K562 (cell line): ENCODE data around the gene ERC2.

Experiments
- FOXK2 ChIP-seq, 2 experiments: fragments of 450-650 bp; IDR thresholded peaks in 1 of 2; conservative IDR thresholded peaks in 1 of 2; 2 replicates each; pipeline ENCODE4 v1.6.1; 2016; ENCODE audit warnings: low read depth in 2 of 2, mild to moderate bottlenecking in 1 of 2
- KAT8 ChIP-seq: fragments of 450-650 bp; IDR thresholded peaks from 2 replicates; pipeline ENCODE4 v1.6.1; 2016; ENCODE audit warnings: low read depth, mild to moderate bottlenecking
- POLR2H ChIP-seq: IDR thresholded peaks from 2 replicates; pipeline ENCODE4 v1.6.1; 2016; ENCODE audit warnings: missing genetic modification characterization, low read depth, mild to moderate bottlenecking, control low read depth, missing compliant biosample characterization, moderate library complexity
- UBTF ChIP-seq, 2 experiments: IDR thresholded peaks; 2 replicates each; pipeline ENCODE4 v1.6.1; 2012; ENCODE audit warnings: improper control_type of control experiment in 2 of 2, low read depth in 2 of 2, low read length in 2 of 2, borderline replicate concordance in 1 of 2
- ZBTB26 ChIP-seq: fragments of 450-650 bp; formaldehyde crosslinking; IDR thresholded peaks from 2 replicates; pipeline ENCODE4 v1.4.0; 2022; ENCODE audit warnings: missing genetic modification characterization

GRCh38 chr3:56086355-56086754, 381.9 kb downstream of the ERC2 start:
- no peak for TF ChIP-seq ZBTB26 (CRISPR knock-in tag)
- TF ChIP-seq KAT8 = no peak
- TF ChIP-seq UBTF (IDR thresholded peaks at IDR 0.05; ENCODE audit: borderline replicate concordance in 1 of 2, low read depth in 2 of 2, low read length in 2 of 2) = no peak
- no peak for TF ChIP-seq POLR2H (tag)
- no peak for TF ChIP-seq FOXK2 (conservative IDR thresholded peaks at IDR 0.05 in 1 of 2, IDR thresholded peaks at IDR 0.05 in 1 of 2; ENCODE audit: low read depth in 2 of 2)
